Measurements from ENCODE around the gene KRTAP4-6.

KRTAP4-6 gene

GRCh38 chr17:41133880-41134735 is 6.2 kb downstream of the KRTAP4-6 start:
- TF ChIP-seq CTCF (IDR thresholded peaks at IDR 0.05; ENCODE audit: low read depth, low read length) (no peak), EZH2phosphoT487 (IDR thresholded peaks at IDR 0.05; ENCODE audit: low read depth) (no peak)
- Histone ChIP-seq H3K79me2 (ENCODE audit: low read length) (no peaks in the 10 kb centered on the region), H3K27ac (ENCODE audit: low read length) (no peak overlapping the region), H3K4me3 (ENCODE audit: low read length) (no peak overlapping the region), H3K36me3 (replicated peaks; ENCODE audit: low read depth, low read length) (no peaks in the 10 kb centered on the region), H3K9ac (ENCODE audit: low read length) (no peak overlapping the region), H4K20me1 (ENCODE audit: insufficient read depth, low read length) (no peaks in the 10 kb centered on the region), H3K4me1 (ENCODE audit: low read length) (no peaks in the 10 kb centered on the region), H3K4me2 (ENCODE audit: low read length) (no peak overlapping the region), H3K9me3 (ENCODE audit: insufficient read depth, low read length) (no peaks in the 10 kb centered on the region), H3K27me3 (ENCODE audit: low read depth, low read length) (peaks cover 15% of the 10 kb centered on the region), H2AFZ (ENCODE audit: low read depth, low read length) (no peak overlapping the region)

GRCh38 chr17:41131979-41132378 is 8.4 kb downstream of the KRTAP4-6 start:
- peaks cover 15% of the 10 kb centered on the region for H3K27me3 ChIP-seq (ENCODE audit: low read depth, low read length)
- no peak overlapping the region for H3K4me2 ChIP-seq (ENCODE audit: low read length)
- no peaks in the 10 kb centered on the region for H3K36me3 ChIP-seq (replicated peaks; ENCODE audit: low read depth, low read length)
- H3K79me2 ChIP-seq (ENCODE audit: low read length): no peaks in the 10 kb centered on the region
- no peak overlapping the region for H3K9ac ChIP-seq (ENCODE audit: low read length)
- no peaks in the 10 kb centered on the region for H4K20me1 ChIP-seq (ENCODE audit: insufficient read depth, low read length)
- H2AFZ ChIP-seq (ENCODE audit: low read depth, low read length): no peak overlapping the region
- no peak overlapping the region for H3K27ac ChIP-seq (ENCODE audit: low read length)
- H3K4me3 ChIP-seq (ENCODE audit: low read length): no peak overlapping the region
- no peaks in the 10 kb centered on the region for H3K4me1 ChIP-seq (ENCODE audit: low read length)
- TF ChIP-seq CTCF (IDR thresholded peaks at IDR 0.05; ENCODE audit: low read depth, low read length) (no peak), EZH2phosphoT487 (IDR thresholded peaks at IDR 0.05; ENCODE audit: low read depth) (no peak)
- no peaks in the 10 kb centered on the region for H3K9me3 ChIP-seq (ENCODE audit: insufficient read depth, low read length)

GRCh38 chr17:41127371-41127770 is 13.0 kb downstream of the KRTAP4-6 start:
- TF ChIP-seq EZH2phosphoT487 (IDR thresholded peaks at IDR 0.05; ENCODE audit: low read depth) (no peak), CTCF (IDR thresholded peaks at IDR 0.05; ENCODE audit: low read depth, low read length) (no peak)
- Histone ChIP-seq H3K79me2 (ENCODE audit: low read length) (no peaks in the 10 kb centered on the region), H3K36me3 (replicated peaks; ENCODE audit: low read depth, low read length) (no peaks in the 10 kb centered on the region), H4K20me1 (ENCODE audit: insufficient read depth, low read length) (no peaks in the 10 kb centered on the region), H3K4me1 (ENCODE audit: low read length) (no peaks in the 10 kb centered on the region), H2AFZ (ENCODE audit: low read depth, low read length) (no peak overlapping the region), H3K4me2 (ENCODE audit: low read length) (no peak overlapping the region), H3K4me3 (ENCODE audit: low read length) (no peak overlapping the region), H3K9ac (ENCODE audit: low read length) (no peak overlapping the region), H3K27me3 (ENCODE audit: low read depth, low read length) (peaks cover 13% of the 10 kb centered on the region), H3K27ac (ENCODE audit: low read length) (no peak overlapping the region), H3K9me3 (ENCODE audit: insufficient read depth, low read length) (no peaks in the 10 kb centered on the region)

GRCh38 chr17:41126412-41126811 is 13.9 kb downstream of the KRTAP4-6 start:
- Histone ChIP-seq H3K9ac (ENCODE audit: low read length) (no peak overlapping the region), H3K9me3 (ENCODE audit: insufficient read depth, low read length) (no peaks in the 10 kb centered on the region), H3K27me3 (ENCODE audit: low read depth, low read length) (peaks cover 12% of the 10 kb centered on the region; the same call in 1 of the 2 replicates), H3K36me3 (replicated peaks; ENCODE audit: low read depth, low read length) (no peaks in the 10 kb centered on the region), H3K4me2 (ENCODE audit: low read length) (no peak overlapping the region), H3K27ac (ENCODE audit: low read length) (no peak overlapping the region), H2AFZ (ENCODE audit: low read depth, low read length) (no peak overlapping the region), H3K4me1 (ENCODE audit: low read length) (no peaks in the 10 kb centered on the region), H3K4me3 (ENCODE audit: low read length) (no peak overlapping the region), H3K79me2 (ENCODE audit: low read length) (no peaks in the 10 kb centered on the region), H4K20me1 (ENCODE audit: insufficient read depth, low read length) (no peaks in the 10 kb centered on the region)
- TF ChIP-seq EZH2phosphoT487 (IDR thresholded peaks at IDR 0.05; ENCODE audit: low read depth) (no peak), CTCF (IDR thresholded peaks at IDR 0.05; ENCODE audit: low read depth, low read length) (no peak)
